Right lobe of liver (tissue), 4 donors: ENCODE measurements around the gene TRMT6.

Experiments
- POLR2A ChIP-seq: fragments of 450-650 bp; IDR thresholded peaks from one replicate; pipeline ENCODE4 v1.6.1; 2017; ENCODE audit warnings: antibody characterized with exemption, mild to moderate bottlenecking
- TF ChIP-seq, protein P1 (sequence below), 4 donors: fragments of 200-600 bp in 3 of 4; fragments of 450-650 bp in 1 of 4; IDR thresholded peaks; one replicate each; pipeline versions ENCODE4 v1.5.1 to v1.8.0; 2016 to 2022; ENCODE audit warnings: antibody characterized with exemption in 4 of 4, mild to moderate bottlenecking in 2 of 4
- donor health status: DM: no; HTN: no; CAD: no.
- donor health status: DM: no; HTN: no; CAD: no.
- donor health status: DM: no; HTN: yes; CAD: no.

DNA sequence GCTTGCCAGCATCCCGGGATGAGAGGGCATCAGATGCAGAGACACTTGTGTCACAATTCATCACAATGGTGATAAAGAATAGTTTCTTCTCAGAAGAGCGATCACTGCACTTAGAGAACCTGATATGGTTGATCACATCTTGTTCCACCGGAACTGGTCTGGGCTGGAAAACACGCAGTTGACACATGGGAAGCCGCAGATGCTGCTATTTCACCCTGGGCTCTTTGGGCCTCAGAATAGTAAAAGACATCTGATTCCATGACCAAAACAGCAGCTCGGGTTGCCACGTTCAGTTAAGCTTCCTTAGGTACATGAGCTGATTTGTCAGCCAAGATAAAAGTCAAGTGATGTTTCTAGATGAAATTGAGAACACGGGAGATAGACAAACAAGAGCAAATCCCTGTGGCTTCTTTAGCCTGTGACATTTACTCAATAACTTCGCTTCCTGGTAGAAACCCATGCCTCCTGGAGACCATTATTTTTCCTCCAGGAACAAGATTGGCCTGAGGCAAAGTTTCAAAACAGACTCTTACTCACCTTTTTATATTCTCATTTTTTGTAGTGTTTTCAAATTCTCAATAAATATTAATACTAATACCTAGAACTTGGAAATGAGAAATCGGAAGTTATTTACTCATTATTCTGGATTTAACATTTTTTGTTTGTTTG lies 59.4 kb downstream of the TRMT6 start:
- TF ChIP-seq, protein P1, sequence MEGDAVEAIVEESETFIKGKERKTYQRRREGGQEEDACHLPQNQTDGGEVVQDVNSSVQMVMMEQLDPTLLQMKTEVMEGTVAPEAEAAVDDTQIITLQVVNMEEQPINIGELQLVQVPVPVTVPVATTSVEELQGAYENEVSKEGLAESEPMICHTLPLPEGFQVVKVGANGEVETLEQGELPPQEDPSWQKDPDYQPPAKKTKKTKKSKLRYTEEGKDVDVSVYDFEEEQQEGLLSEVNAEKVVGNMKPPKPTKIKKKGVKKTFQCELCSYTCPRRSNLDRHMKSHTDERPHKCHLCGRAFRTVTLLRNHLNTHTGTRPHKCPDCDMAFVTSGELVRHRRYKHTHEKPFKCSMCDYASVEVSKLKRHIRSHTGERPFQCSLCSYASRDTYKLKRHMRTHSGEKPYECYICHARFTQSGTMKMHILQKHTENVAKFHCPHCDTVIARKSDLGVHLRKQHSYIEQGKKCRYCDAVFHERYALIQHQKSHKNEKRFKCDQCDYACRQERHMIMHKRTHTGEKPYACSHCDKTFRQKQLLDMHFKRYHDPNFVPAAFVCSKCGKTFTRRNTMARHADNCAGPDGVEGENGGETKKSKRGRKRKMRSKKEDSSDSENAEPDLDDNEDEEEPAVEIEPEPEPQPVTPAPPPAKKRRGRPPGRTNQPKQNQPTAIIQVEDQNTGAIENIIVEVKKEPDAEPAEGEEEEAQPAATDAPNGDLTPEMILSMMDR (IDR thresholded peaks at IDR 0.05): no peak
- TF ChIP-seq POLR2A: no peak
